Activated CD4-positive, alpha-beta T cell treated with anti-CD3 and anti-CD28 coated beads for 48 hours (primary cell): ENCODE measurements around the gene OR52E6.

ENCODE experiments used
- DNase-seq: peaks from one replicate; pipeline ENCODE4 v3.0.0-alpha.2; 2020

OR52E6 gene

DNA sequence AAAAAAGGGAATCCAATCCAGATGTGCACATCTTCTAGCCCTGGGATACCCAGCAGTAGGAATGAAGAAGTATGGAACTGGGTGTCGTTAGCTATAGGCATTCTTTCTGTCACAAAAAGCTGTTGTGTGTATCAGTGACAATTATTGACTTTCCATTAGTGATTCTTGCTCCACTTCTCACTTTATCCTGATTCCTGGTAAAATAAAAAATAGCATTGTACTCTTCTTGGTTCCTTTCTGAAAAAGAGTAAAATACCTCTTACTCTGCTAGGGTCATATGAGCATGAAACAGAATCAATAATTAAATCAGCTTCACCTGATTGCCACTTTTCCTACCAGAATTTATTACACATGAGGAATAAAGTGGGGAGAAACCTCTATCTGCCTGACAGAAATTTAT lies at the start of gene OR52E6:
Gene OR52E6 (minus strand): TSS at position 101 of the 400 bp plus-strand sequence. CDS start 0 bp downstream, at position 101.
- no peak for DNase-seq

GRCh38 chr11:5891216-5891800 lies 49.6 kb upstream of the OR52E6 start:
- no peak for DNase-seq

DNA sequence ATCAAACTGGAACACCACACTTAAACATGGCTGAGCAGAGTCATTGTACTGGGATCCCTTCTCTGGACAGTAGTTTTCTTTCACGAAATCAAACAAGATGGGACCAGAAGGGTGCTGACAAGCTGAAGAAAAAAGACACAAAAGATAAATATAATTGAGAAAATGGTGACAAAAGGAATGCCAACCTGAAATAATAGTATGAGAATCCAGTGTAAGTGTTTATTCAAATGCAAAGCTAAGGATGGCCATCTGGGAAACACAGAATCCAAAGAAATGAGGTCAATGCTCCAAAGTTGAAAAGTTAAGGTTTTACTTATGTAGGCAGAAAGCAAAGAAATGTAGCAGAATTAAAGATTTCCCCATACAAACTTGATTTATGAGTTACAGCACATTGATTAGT lies 46.0 kb upstream of the OR52E6 start:
- no peak for DNase-seq

DNA sequence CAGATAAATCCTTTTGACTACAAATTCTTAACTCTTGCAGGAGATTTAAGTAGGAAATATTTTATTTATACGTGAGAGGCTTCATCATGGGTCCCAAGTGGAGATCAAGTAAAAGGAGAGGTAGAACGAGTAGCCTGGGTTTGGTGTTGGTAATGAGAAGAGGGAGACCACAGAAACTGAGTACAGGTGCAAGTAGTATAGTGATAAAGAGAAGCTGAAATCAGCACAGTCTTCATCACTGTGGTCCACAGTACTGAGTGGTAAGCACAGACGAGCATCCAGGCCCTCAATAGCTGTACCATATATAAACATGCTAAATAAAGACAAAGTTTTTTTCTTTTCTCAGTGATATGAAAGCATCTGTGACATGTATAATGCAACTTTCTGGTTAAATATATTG lies 45.5 kb upstream of the OR52E6 start:
- no peak for DNase-seq

DNA sequence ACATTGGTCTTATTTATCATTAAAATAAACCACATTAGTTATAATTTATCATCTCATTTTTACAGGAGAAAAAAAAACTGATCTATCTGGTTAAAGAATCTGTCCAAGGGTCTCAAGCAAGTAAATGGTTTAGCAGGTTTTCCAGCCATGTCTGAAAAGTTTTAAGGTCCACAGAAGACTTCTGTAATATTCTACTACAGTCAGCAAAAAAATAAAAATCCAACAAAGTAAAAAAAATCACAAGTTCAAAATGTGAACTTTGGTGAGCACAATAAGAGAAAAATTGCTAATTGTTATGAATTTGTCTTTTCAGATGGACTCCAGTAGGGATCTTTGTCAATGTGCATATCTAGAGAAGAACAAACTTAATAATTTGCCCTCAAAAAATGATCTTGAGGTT lies 40.1 kb upstream of the OR52E6 start:
- DNase-seq = no peak

- DNase-seq = no peak
Measured at GRCh38 chr11:5880329-5880728, 38.6 kb upstream of the OR52E6 start, which contains the start of gene OR52E4. TSS of gene OR52E4 (plus strand) at chr11:5880629. CDS start at chr11:5884293, 3,664 bp downstream.

DNA sequence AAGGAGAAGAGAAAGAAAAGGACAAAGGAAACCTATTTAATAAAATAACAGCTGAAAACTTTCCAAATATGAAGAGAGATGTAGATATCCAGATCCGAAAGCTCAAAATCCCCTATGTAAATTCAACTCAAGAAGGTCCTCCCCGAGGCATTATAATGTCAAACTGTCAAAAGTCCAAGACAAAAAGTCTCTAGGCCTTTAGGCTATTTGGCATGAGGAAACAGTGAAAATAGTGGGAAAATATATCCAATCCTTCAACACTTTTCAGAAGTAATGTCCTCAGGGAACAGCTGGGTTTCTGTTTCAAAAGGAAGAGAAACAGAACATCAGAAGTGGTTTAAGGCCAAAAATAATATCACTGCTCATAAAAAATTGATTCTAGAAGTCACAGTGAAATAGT lies 36.9 kb upstream of the OR52E6 start:
- DNase-seq = no peak

DNA sequence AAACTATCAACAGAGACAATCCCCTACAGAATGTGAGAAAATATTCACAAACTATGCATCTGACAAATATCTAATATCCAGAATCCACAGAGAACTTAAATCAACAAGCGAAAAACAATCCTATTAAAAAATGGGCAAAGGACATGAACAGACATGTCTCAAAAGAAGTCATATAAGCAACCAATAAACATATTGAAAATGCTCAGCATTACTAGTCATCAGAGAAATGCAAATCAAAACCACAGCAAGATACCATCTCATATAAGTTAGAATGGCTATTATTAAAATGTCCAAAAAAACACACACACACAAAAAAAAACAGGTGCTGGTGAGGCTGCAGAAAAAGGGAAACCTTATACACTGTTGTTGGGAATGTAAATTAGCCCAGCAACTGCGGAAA lies 24.1 kb upstream of the OR52E6 start:
- DNase-seq = no peak

DNA sequence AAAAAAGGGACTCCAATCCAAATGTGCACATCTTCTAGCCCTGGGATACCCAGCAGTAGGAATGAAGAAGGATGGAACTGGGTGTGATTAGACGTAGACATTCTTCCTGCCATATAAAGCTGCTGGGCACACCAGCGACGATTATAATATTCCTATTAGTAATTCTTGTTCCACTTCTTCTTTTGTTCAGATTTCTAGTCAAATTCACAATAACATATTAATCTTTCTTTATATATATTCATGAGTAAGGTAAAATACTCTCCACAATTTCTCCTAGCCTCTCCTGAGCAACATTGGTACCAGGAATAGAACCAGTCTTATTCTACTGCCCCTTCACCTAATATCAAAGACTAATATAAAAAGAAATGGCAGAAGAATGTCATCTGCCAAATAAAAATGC lies 15.9 kb upstream of the OR52E6 start, which contains the start of gene OR52E8:
Gene OR52E8 (minus strand): TSS at position 101 of the 400 bp plus-strand sequence. CDS start 0 bp downstream, at position 101.
- no peak for DNase-seq

DNA sequence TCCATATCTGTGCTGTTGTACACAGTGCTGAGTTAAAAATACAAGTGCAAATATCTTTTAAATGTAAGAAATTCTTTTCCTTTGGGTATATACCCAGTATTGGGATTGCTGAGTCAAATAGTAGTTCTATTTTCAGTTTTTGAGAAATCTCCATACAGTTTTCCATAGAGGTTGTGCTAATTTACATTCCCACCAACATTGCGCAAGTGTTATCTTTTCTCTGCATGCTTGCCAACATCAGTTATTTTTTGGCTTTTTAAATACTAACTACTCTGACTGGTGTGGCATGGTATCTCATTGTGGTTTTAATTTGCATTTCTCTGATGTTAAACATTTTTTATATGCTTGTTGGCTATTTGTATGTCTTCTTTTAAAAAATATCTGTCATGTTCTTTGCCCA lies 9.3 kb upstream of the OR52E6 start:
- no peak for DNase-seq

DNA sequence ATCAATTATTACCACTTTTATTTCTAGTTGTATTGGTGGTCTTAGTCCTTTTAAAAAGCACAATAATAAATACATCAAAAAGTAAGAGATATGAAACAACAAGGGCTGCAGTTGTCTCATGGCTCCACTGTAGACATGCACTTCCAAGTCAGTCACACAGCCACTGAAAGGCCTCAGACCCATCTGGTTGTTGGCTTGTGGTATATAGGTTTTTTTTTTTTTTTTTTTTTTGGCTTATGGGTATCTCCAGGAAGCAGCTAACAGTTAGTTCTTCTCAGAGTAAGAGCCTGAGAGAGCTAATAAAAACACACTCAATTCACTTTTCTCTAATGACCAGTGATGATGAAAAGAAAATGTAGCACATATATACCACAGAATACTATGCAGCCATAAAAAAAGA lies 6.0 kb upstream of the OR52E6 start:
- DNase-seq = no peak

DNA sequence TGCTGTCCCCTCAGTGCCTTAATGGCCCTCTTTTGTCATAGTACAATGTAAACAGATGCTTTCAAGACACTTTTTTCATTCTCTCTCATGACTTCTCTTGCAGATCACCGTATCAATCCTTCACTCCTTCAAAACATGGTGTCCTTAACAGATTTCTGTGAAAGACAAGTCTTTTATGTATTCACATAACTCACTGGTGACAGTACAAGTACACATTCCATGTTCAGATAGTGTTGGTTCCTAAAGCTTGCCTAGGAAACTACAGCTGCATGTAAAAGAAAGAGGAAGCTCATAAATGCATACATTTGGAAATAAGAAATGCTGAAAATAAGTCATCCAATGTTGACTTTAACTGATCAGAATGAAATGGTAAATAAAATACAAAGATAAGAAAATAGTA lies 5.0 kb upstream of the OR52E6 start:
- DNase-seq = no peak

DNA sequence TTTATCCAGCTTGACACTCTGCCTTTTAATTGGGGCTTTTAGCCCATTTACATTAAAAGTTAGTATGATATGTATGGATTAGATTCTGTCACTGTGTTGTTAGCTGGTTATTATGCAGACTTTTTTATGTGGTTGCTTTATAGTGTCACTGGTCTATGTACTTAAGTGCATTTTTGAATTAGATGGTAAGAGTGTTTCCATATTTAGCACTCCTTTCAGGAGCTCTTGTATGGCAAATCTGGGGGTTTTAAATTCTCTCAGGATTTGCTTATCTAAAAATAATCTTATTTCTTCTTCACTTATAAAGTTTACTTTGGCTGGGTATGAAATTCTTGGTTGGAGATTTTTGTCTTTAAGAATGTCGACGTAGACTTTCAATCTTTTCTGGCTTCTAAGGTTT lies 4.0 kb downstream of the OR52E6 start:
- no peak for DNase-seq

DNA sequence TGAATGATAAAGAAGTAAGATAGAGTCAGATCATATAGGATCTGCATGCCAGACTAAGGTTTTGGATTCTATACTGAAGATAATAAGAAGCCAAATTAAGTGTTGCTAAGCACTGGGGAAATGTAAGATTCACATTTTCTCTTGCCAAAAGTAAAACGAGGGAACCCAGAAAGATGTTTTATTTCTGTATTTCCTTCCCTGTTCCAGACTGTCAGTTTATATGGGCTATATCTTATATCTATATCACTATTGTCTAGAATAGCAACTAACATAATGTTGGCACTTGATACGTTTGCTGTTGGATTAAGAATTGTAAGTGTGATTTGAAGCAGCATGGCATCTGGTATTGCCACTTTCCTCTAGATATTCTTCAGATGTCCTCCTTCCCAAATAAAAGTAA lies 8.3 kb downstream of the OR52E6 start:
- no peak for DNase-seq

DNA sequence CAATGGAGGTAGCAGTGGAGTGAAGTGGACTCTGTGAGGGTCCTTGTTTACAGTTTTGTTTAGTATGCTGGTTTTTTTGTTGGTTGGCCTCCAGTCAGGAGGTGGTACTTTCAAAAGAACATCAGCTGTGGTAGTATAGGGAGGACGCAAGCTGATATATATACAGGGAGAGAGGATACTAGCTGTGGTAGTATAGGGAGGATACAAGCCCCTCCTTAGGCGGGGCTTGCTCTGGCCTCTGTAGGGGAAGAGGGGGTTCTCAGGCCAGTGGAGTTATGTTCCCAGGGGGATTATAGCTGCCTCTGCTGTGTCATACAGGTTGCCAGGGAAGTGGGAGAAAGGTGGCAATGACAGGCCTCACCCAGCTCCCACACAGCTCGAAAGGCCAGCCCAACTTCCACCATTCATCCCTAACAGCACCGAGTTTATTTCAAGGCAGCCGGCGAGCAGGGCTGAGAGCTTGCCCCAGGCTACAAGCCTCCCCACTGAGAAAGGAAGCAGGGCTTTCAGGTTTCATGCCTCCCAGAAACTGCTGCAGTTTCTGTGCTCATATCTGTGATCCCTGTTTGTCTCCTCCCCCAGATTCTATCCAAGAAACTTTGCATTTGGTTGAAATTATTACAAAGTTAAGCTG lies 10.4 kb downstream of the OR52E6 start:
- DNase-seq = no peak

- DNase-seq = no peak
Measured at GRCh38 chr11:5818245-5818886, 23.3 kb downstream of the OR52E6 start.

DNA sequence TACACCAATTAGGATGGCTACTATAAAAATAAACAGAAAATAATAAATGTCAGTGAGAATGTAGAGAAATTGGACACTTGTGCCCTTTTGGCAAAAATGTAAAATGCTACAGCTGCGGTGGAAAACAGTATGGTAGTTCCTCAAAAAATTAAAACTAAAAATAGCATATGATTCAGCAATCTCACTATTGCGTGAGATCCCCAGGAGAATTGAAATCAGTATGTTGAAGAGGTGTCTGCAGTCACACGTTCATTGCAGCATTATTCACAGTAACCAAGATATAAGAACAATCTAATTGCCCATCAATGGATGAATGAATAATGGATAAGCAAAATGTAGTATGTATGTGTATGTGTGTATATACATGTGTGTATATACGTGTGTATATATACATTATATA lies 26.2 kb downstream of the OR52E6 start:
- no peak for DNase-seq

- no peak for DNase-seq
Measured at GRCh38 chr11:5809905-5810795, 31.5 kb downstream of the OR52E6 start.

DNA sequence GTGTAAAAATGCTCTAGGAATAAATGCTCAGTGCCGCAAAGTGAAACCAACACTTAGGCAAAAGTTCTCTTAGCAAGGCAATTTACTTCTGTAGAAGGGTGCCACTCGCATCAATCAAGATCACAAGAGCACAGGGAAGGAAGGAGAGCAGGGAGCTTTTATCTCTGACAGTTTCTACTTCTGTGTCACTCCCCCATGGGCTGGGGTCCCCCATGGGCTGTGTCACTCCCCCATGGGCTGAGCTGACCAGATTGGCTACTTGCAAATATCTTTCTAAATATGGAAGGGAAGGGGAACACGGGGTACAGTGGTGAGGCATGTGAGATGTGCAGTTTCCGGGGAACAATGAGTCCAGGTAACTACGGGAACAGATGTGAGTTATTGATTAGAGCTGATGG lies 32.6 kb downstream of the OR52E6 start:
- no peak for DNase-seq

DNA sequence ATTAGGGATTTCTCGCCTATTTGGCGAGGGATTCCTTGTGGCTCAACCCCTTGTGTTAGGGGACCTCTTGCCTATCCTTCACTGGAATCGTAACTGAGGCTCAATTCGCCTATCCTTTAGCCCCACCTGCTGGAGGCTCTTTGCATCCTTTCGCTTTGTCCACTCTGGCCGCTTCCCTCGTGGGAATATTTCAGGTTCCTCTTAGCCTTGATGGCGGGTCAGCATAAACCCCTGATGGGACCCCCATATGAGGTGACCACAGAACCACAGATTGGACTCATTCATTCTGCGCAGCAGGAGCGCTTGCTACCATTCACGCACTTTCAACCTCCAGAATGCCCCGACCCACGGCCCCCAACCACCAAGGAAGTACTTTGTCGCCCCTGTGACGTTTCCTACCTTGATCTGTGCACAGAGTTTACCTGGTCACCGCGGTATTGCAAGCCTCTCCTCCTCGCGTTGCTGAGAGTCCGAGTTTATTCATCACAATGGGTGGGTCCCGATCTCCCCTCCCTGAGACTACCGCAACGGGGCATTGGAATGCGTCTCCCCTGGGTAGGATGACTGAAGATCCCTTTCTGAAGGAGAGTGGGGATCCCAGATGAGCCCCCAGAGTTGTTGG lies 33.1 kb downstream of the OR52E6 start, which contains the start of gene OR52N2:
Gene OR52N2 (plus strand): TSS at position 425 of the 622 bp plus-strand sequence. CDS start 11,412 bp downstream, outside the sequence.
- peak; percentile 77 for DNase-seq

- DNase-seq = no peak
Measured at GRCh38 chr11:5807580-5807979, 34.1 kb downstream of the OR52E6 start.

DNA sequence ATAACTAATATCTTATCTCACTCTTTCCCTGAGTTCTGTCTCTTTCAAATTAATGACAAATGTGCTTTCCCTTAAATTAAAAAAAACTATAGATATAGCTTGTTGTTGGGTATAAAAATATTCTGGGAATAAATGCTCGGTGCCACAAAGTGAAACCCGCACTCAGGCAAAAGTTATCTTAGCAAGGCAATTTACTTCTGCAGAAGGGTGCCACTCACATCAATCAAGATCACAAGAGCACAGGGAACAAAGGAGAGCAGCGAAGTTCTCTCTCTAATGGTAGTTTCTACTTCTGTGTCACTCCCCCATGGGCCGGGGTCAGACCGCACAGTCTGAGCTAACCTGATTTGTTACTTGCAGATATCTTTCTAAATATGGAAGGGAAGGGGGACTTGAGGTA lies 37.7 kb downstream of the OR52E6 start:
- DNase-seq = no peak

DNA sequence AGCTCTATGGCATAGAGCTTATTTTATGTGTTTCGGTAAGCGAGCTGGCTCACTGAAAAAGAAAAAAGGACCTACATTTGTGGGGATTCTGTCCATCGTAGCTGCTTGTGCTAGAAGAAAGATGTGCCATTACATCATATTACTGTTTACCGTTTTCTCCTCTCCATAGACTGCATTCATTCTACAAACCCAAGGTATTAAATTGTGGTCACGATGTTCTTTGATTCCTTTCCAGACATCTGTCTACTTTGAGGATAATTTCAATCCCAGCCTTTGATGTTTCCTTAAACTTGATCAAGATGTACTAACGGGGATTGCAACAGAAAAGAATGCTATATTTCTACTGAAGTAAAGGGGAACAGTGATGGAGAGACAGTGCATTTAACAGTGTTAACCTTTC lies 45.2 kb downstream of the OR52E6 start:
- no peak for DNase-seq
